CD4-positive, alpha-beta T cell (primary cell): Measurements from ENCODE around the gene ZNF141. TPM values are rescaled to one million over a fixed set of nuclear protein-coding genes. Genes with fewer than 3 reads are reported as not detected.
A peak's percentile ranks its signal among the peaks of the same experiment; 100 is the strongest.

Experiments used
- ATAC-seq: fragments of 200-7000 bp; cut with Tn5 transposase; one replicate; pipeline ENCODE4 v1.10.0; 2022; ENCODE audit warnings: mild to moderate bottlenecking; ENCODE audit not compliant: poor library complexity
- CTCF ChIA-PET: fragments of 350-600 bp; sonication (Branson Sonifier 250); formaldehyde crosslinking; loops from one replicate; lab custom pipeline; 2021; ENCODE audit warnings: antibody characterized with exemption, inconsistent platforms; lab: Charles Lee
- POLR2A ChIA-PET: fragments of 350-600 bp; sonication (Branson Sonifier 250); formaldehyde crosslinking; loops from one replicate; lab custom pipeline; 2021; ENCODE audit warnings: antibody characterized with exemption, inconsistent platforms; lab: Charles Lee
- DNase-seq, 14 experiments: peaks; one replicate each; pipeline ENCODE4 v3.0.0-alpha.2; 2013 to 2020; ENCODE audit warnings: mixed read lengths in 2 of 14
- H3K27ac ChIP-seq, 2 donors: one replicate each; pipeline versions ENCODE4 v1.5.1 to v1.7.0; 2013; ENCODE audit warnings: low read length in 2 of 2, low read depth in 1 of 2, mild to moderate bottlenecking in 1 of 2
- H3K27me3 ChIP-seq, 2 experiments: 1 replicate in 1 of 2; 2 replicates in 1 of 2; pipeline versions ENCODE4 v1.6.1 to v1.7.0; 2013; ENCODE audit warnings: low read length in 2 of 2, control low read depth in 1 of 2, mild to moderate bottlenecking in 1 of 2, moderate library complexity in 1 of 2; ENCODE audit not compliant: insufficient read depth in 2 of 2, control insufficient read depth in 1 of 2
- H3K36me3 ChIP-seq: one replicate; pipeline ENCODE4 v1.6.1; 2013; ENCODE audit warnings: low read length, control low read depth; ENCODE audit not compliant: insufficient read depth
- H3K4me1 ChIP-seq: one replicate; pipeline ENCODE4 v1.6.1; 2013; ENCODE audit warnings: low read length, control low read depth; ENCODE audit not compliant: insufficient read depth
- H3K4me3 ChIP-seq: one replicate; pipeline ENCODE4 v1.5.1; 2013; ENCODE audit warnings: mild to moderate bottlenecking, low read length, moderate library complexity
- H3K9me3 ChIP-seq, 2 experiments: 1 replicate in 1 of 2; 2 replicates in 1 of 2; pipeline versions ENCODE4 v1.6.1 to v1.7.0; 2013; ENCODE audit warnings: low read length in 2 of 2, mild to moderate bottlenecking in 2 of 2, control low read depth in 1 of 2, moderate library complexity in 1 of 2; ENCODE audit not compliant: control insufficient read depth in 1 of 2, insufficient read depth in 1 of 2
- H3K27ac Mint-ChIP-seq: one replicate; pipeline ENCODE4 v1.8.0; 2020; ENCODE audit warnings: mixed read lengths
- H3K27me3 Mint-ChIP-seq: one replicate; pipeline ENCODE4 v1.8.0; 2021; ENCODE audit warnings: mixed read lengths
- H3K36me3 Mint-ChIP-seq: one replicate; pipeline ENCODE4 v1.8.0; 2021; ENCODE audit warnings: low read depth, mixed read lengths
- H3K4me1 Mint-ChIP-seq: one replicate; pipeline ENCODE4 v1.8.0; 2021; ENCODE audit warnings: low read depth, mixed read lengths
- H3K4me3 Mint-ChIP-seq: one replicate; pipeline ENCODE4 v1.8.0; 2020; ENCODE audit warnings: mild to moderate bottlenecking, mixed read lengths
- H3K9me3 Mint-ChIP-seq: one replicate; pipeline ENCODE4 v1.8.0; 2020; ENCODE audit warnings: mixed read lengths
- CTCF ChIP-seq: fragments of 200-600 bp; IDR thresholded peaks from one replicate; pipeline ENCODE4 v1.8.0; 2022; ENCODE audit warnings: antibody characterized with exemption, mild to moderate bottlenecking
- intact Hi-C, 2 experiments: fragments of 100-400 bp; cut with DNase I in 1 of 2; cut with micrococcal nuclease in 1 of 2; formaldehyde crosslinking; loops; one replicate each; pipeline versions ENCODE4 v1.15.1 to v1.9.0; 2023 to 2025; cut with DNase I, micrococcal nuclease
- total RNA-seq, 174 experiments: library from RNA in 2 of 174; stranded (reverse) in 2 of 174; gene quantifications; one replicate each; pipeline ENCODE4 v1.2.3 and lab custom pipeline; 2021 to 2026

The ZNF141 gene
- total RNA-seq, 2 experiments from 2014 or later, result 13.6 to 13.7 TPM

GRCh38 chr4:340011-340410 is 2.4 kb downstream of the ZNF141 start:
- Histone ChIP-seq H3K27me3 (no peaks in the 10 kb centered on the region), H3K27ac (no peak overlapping the region), H3K36me3 (peaks cover 30% of the 10 kb centered on the region), H3K4me1 (peaks cover 27% of the 10 kb centered on the region), H3K4me3 (no peak overlapping the region), H3K9me3 (peaks cover 38 to 51% of the 10 kb centered on the region in 2 experiments)
- H3K27ac Mint-ChIP-seq, result peak overlapping the region; percentile 98
- peaks cover 22% of the 10 kb centered on the region for H3K9me3 Mint-ChIP-seq
- CTCF ChIA-PET, result no interaction called here
- POLR2A ChIA-PET, result interaction anchor here (2.2 kb wide), 1 partner anchor 133 kb away, joined by 7 read pairs; no protein-coding TSS in a partner anchor
- DNase-seq (no peak), ATAC-seq (no peak)
- peaks cover 89% of the 10 kb centered on the region for H3K36me3 Mint-ChIP-seq
- no peaks in the 10 kb centered on the region for H3K27me3 Mint-ChIP-seq
- TF ChIP-seq CTCF, result no peak
- H3K4me3 Mint-ChIP-seq, result peak overlapping the region; percentile 94
- intact Hi-C loops, result no loop called here
- peaks cover 47% of the 10 kb centered on the region for H3K4me1 Mint-ChIP-seq

- Histone ChIP-seq H3K27me3 (no peaks in the 10 kb centered on the region), H3K4me1 (no peaks in the 10 kb centered on the region), H3K27ac (no peak overlapping the region), H3K9me3 (peaks cover 31 to 95% of the 10 kb centered on the region in 2 experiments), H3K36me3 (peaks cover 26% of the 10 kb centered on the region), H3K4me3 (no peak overlapping the region)
- Mint-ChIP-seq H3K4me1 (no peaks in the 10 kb centered on the region), H3K4me3 (no peak overlapping the region), H3K36me3 (peaks cover 91% of the 10 kb centered on the region), H3K9me3 (peaks cover 6% of the 10 kb centered on the region), H3K27ac (no peak overlapping the region), H3K27me3 (no peaks in the 10 kb centered on the region)
- TF ChIP-seq CTCF, result no peak
- ChIA-PET CTCF (no interaction called here), POLR2A (no interaction called here)
- ATAC-seq (no peak), DNase-seq (no peak)
- intact Hi-C loops, result loop anchor here in 1 of 2 experiments (5.0 kb wide), 1 partner anchor 69 kb away; no protein-coding TSS in a partner anchor
These were observed 35.6 kb downstream of the ZNF141 start for GRCh38 chr4:373062-373839.

- no peaks in the 10 kb centered on the region for H3K4me1 ChIP-seq
- POLR2A ChIA-PET, result no interaction called here
- no peak for TF ChIP-seq CTCF
- H3K27me3 Mint-ChIP-seq, result no peaks in the 10 kb centered on the region
- H3K9me3 ChIP-seq, result peaks cover 39 to 94% of the 10 kb centered on the region in 2 experiments
- no peak overlapping the region for H3K4me3 Mint-ChIP-seq
- ATAC-seq (no peak), DNase-seq (no peak)
- peaks cover 6% of the 10 kb centered on the region for H3K9me3 Mint-ChIP-seq
- H3K27ac ChIP-seq, result no peak overlapping the region
- no peaks in the 10 kb centered on the region for H3K4me1 Mint-ChIP-seq
- H3K4me3 ChIP-seq, result no peak overlapping the region
- CTCF ChIA-PET, result no interaction called here
- peaks cover 89% of the 10 kb centered on the region for H3K36me3 Mint-ChIP-seq
- H3K27me3 ChIP-seq, result no peaks in the 10 kb centered on the region
- H3K36me3 ChIP-seq, result peaks cover 22% of the 10 kb centered on the region
- no peak overlapping the region for H3K27ac Mint-ChIP-seq
- intact Hi-C loops, result loop anchor here in 1 of 2 experiments (5.0 kb wide), 1 partner anchor 68 kb away; no protein-coding TSS in a partner anchor
These were observed 36.9 kb downstream of the ZNF141 start for GRCh38 chr4:374298-375160.
